Measurements from ENCODE around the gene GOSR2.
"Not testable (repeated sequence)": the region's sequence is repeated elsewhere in the genome, so short reads cannot be mapped to it uniquely, and the experiment has no call there.

GOSR2 gene

GRCh38 chr17:46984892-46985291, 61.9 kb downstream of the GOSR2 start:
- TF ChIP-seq CTCF (IDR thresholded peaks at IDR 0.05; ENCODE audit: borderline replicate concordance, insufficient read depth, low read depth, low read length), result no peak

GRCh38 chr17:46986366-46986765, 63.4 kb downstream of the GOSR2 start:
- TF ChIP-seq CTCF (IDR thresholded peaks at IDR 0.05; ENCODE audit: borderline replicate concordance, insufficient read depth, low read depth, low read length), result no peak
- H3K4me3 ChIP-seq (ENCODE audit: low read depth, low read length), result no peak overlapping the region

More at GRCh38 chr17:46984892-46985291, 61.9 kb downstream of the GOSR2 start:
- H3K4me3 ChIP-seq (ENCODE audit: low read depth, low read length), result no peak overlapping the region

GRCh38 chr17:46987927-46988326, 65.0 kb downstream of the GOSR2 start:
- H3K4me3 ChIP-seq (ENCODE audit: low read depth, low read length), result not testable (repeated sequence)

GRCh38 chr17:46989637-46990431, 66.9 kb downstream of the GOSR2 start:
- no peak for TF ChIP-seq CTCF (IDR thresholded peaks at IDR 0.05; ENCODE audit: borderline replicate concordance, insufficient read depth, low read depth, low read length)
- H3K4me3 ChIP-seq (ENCODE audit: low read depth, low read length), result no peak overlapping the region

- no peak for TF ChIP-seq CTCF (IDR thresholded peaks at IDR 0.05; ENCODE audit: borderline replicate concordance, insufficient read depth, low read depth, low read length)
Measured at GRCh38 chr17:46991617-46992016, 68.7 kb downstream of the GOSR2 start.

More at GRCh38 chr17:46991617-46992016, 68.7 kb downstream of the GOSR2 start:
- H3K4me3 ChIP-seq (ENCODE audit: low read depth, low read length), result no peak overlapping the region

All from GM12875 (cell line).